Panc1 (cell line): ENCODE measurements around the gene ADSS1. TPM values are rescaled to one million over a fixed set of nuclear protein-coding genes. Genes with fewer than 3 reads are reported as not detected.

Source experiments
- ATAC-seq: fragments of 200-7000 bp; cut with Tn5 transposase; 2 replicates; pipeline ENCODE4 v1.9.1; 2020; ENCODE audit warnings: mild to moderate bottlenecking, moderate library complexity
- BruUV-seq: library from RNA; stranded (reverse); fragments of 400-500 nt; replicated peaks from 2 replicates; lab custom pipeline; 2021; lab: Mats Ljungman, UMichigan
- CTCF ChIA-PET: fragments of 300-600 bp; sonication (Branson Sonifier 250); formaldehyde crosslinking; loops from one replicate; lab custom pipeline; 2022; ENCODE audit warnings: antibody characterized with exemption; lab: Charles Lee
- POLR2A ChIA-PET: fragments of 300-600 bp; sonication (Branson Sonifier 250); formaldehyde crosslinking; loops from one replicate; lab custom pipeline; 2022; ENCODE audit warnings: antibody characterized with exemption; lab: Charles Lee
- DNase-seq: peaks from one replicate; pipeline ENCODE4 v3.0.0-alpha.2; 2010; ENCODE audit warnings: low read depth, low spot score
- H3K27ac ChIP-seq: 2 replicates; pipeline ENCODE4 v1.5.1; 2011; ENCODE audit warnings: mild to moderate bottlenecking, low read length, inconsistent platforms
- H3K27me3 ChIP-seq: fragments of 200-500 bp; sonication (Bioruptor generic); 2 replicates; pipeline ENCODE4 v1.6.0; 2014; ENCODE audit warnings: low read length, inconsistent platforms; ENCODE audit not compliant: control insufficient read depth, insufficient read depth
- H3K36me3 ChIP-seq: fragments of 200-500 bp; sonication (Bioruptor generic); 2 replicates; pipeline ENCODE4 v1.5.1; 2014; ENCODE audit warnings: inconsistent platforms, mild to moderate bottlenecking, low read length, moderate library complexity; ENCODE audit not compliant: control insufficient read depth, insufficient read depth
- H3K4me1 ChIP-seq: 2 replicates; pipeline ENCODE4 v1.5.1; 2011; ENCODE audit warnings: inconsistent platforms, mild to moderate bottlenecking, low read length, moderate library complexity; ENCODE audit not compliant: control insufficient read depth, insufficient read depth
- H3K4me3 ChIP-seq, 2 experiments: 2 replicates each; pipeline ENCODE4 v1.5.1; 2011 to 2012; ENCODE audit warnings: low read depth in 2 of 2, low read length in 2 of 2, mild to moderate bottlenecking in 2 of 2, inconsistent platforms in 1 of 2, moderate library complexity in 1 of 2
- H3K9me3 ChIP-seq: fragments of 200-500 bp; sonication (Bioruptor generic); 2 replicates; pipeline ENCODE4 v1.5.1; 2014; ENCODE audit warnings: low read depth, mild to moderate bottlenecking, inconsistent platforms, low read length, moderate library complexity; ENCODE audit not compliant: control insufficient read depth, insufficient read depth
- POLR2AphosphoS5 ChIP-seq: IDR thresholded peaks from 2 replicates; pipeline ENCODE4 v1.6.1; 2012; ENCODE audit warnings: mild to moderate bottlenecking, low read depth, low read length, moderate library complexity
- SIN3A ChIP-seq: IDR thresholded peaks from 2 replicates; pipeline ENCODE4 v1.6.1; 2012; ENCODE audit warnings: low read depth, mild to moderate bottlenecking, low read length, moderate library complexity, borderline replicate concordance; ENCODE audit not compliant: insufficient read depth
- TCF7L2 ChIP-seq: IDR thresholded peaks from 2 replicates; pipeline ENCODE4 v1.6.1; 2011; ENCODE audit warnings: mild to moderate bottlenecking, low read depth, low read length, inconsistent platforms
- in situ Hi-C: cut with HindIII; loops from 2 replicates; pipeline ENCODE4 v1.10.0; 2016; ENCODE audit warnings: low sequenced_read_pairs, low pct_unique_long_range_greater_than_20kb
- intact Hi-C: fragments of 100-400 bp; cut with micrococcal nuclease; formaldehyde crosslinking; loops from one replicate; pipeline ENCODE4 v1.10.0; 2022; ENCODE audit not compliant: unreplicated experiment
- total RNA-seq: library from RNA; stranded (reverse); gene quantifications from one replicate; pipeline ENCODE4 v1.2.1, GENCODE V29; 2021; ENCODE audit not compliant: unreplicated experiment
- TF ChIP-seq, protein P1 (sequence below), 2 experiments: IDR thresholded peaks; 2 replicates each; pipeline ENCODE4 v1.6.1; 2011 to 2012; ENCODE audit warnings: low read depth in 2 of 2, control low read depth in 1 of 2, low read length in 1 of 2, mild to moderate bottlenecking in 1 of 2, moderate library complexity in 1 of 2; ENCODE audit not compliant: insufficient read depth in 1 of 2
- TF ChIP-seq, protein P2 (sequence below): fragments of 450-650 bp; IDR thresholded peaks from 2 replicates; pipeline ENCODE4 v1.5.1; 2017; ENCODE audit warnings: mild to moderate bottlenecking

ADSS1 gene
- total RNA-seq, 1 experiment from 2014 or later, result 9.4 TPM

DNA sequence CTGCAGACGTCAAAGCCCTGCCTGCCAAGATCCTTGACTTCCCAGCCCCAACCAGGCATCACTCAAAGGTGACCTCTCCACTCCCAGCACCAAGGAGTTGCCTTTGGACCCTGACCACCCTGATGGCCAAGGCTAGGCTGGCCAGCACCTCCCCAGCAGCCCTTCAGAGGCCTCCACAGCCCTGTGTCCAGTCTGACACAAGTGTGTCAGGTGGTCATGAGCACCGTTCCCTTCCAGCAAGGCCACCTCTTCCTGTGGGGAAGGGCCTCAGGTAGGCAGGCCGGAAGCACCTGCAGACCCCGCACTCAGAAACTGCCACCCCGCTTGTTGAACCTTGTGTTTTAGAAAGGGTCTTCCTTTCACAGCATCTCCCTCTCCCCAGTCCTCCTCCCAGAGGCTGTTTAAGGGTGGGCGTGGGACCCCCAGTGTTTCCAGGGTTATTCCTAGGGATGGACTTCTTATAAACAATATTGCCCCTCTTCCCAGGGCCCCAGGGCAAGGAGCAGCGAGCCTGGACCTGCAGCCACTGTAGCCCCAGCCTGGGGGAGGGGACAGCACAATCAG, 47.8 kb upstream of the ADSS1 start:
- intact Hi-C loops, result no loop called here

DNA sequence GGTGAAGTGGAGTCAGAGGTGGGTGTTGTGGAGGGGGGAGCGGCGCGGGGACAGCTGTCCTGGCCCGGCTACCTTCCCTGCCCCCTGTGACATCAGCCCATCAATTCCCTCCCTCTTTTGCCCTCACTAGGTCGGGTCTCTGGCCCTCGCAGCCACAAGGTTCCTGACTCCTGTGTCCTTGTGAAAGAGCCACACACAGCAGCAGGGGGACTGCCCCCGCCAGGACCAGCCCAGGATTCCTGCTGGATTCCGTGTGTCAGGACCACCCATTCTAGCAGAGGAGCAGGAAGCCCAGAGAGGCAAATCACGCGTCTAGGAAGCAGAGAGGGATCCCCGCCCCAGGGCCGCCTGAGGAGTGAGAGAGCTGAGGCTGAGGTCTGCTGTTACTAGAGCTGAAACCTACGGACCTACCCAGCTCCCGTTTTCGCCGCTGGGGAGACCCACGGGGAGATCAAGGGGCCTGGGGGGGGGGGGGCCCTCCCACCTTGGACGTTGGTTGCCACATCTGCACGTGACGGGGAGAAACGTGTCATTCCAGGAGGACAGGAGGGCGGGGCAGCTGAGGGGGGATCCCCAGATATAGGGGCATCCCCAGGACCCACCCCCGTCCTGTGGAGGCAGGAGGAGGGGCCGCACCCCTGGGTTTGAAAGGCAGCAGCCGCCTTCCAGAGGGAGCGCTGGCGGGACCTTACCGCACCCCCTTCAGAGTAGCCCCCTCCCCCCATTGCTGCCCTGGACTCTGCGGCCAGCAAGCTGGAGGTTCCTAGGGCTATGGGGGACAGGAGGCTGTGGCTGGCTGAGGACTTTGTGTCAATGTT, 47.1 kb upstream of the ADSS1 start:
- BruUV-seq, result no TSS peak
- H3K4me1 ChIP-seq, result peaks cover 54% of the 10 kb centered on the region
- no peak for ATAC-seq

More for the DNA sequence above, 47.8 kb upstream of the ADSS1 start:
- no peak for DNase-seq
- Histone ChIP-seq H3K36me3 (no peaks in the 10 kb centered on the region; the same call in 1 of the 2 replicates), H3K4me1 (peaks cover 54% of the 10 kb centered on the region), H3K9me3 (no peaks in the 10 kb centered on the region), H3K4me3 (no peak overlapping the region), H3K27me3 (no peaks in the 10 kb centered on the region), H3K27ac (peak overlapping the region; percentile 97)
- no TSS peak for BruUV-seq
- POLR2A ChIA-PET, result no interaction called here
- in situ Hi-C loops, result no loop called here
- no peak for ATAC-seq
- CTCF ChIA-PET, result interaction anchor here (0.5 kb wide), 1 partner anchor 25 kb away, joined by 3 read pairs; no protein-coding TSS in a partner anchor
- TF ChIP-seq POLR2AphosphoS5, result no peak
- TF ChIP-seq, protein P1, sequence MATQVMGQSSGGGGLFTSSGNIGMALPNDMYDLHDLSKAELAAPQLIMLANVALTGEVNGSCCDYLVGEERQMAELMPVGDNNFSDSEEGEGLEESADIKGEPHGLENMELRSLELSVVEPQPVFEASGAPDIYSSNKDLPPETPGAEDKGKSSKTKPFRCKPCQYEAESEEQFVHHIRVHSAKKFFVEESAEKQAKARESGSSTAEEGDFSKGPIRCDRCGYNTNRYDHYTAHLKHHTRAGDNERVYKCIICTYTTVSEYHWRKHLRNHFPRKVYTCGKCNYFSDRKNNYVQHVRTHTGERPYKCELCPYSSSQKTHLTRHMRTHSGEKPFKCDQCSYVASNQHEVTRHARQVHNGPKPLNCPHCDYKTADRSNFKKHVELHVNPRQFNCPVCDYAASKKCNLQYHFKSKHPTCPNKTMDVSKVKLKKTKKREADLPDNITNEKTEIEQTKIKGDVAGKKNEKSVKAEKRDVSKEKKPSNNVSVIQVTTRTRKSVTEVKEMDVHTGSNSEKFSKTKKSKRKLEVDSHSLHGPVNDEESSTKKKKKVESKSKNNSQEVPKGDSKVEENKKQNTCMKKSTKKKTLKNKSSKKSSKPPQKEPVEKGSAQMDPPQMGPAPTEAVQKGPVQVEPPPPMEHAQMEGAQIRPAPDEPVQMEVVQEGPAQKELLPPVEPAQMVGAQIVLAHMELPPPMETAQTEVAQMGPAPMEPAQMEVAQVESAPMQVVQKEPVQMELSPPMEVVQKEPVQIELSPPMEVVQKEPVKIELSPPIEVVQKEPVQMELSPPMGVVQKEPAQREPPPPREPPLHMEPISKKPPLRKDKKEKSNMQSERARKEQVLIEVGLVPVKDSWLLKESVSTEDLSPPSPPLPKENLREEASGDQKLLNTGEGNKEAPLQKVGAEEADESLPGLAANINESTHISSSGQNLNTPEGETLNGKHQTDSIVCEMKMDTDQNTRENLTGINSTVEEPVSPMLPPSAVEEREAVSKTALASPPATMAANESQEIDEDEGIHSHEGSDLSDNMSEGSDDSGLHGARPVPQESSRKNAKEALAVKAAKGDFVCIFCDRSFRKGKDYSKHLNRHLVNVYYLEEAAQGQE (IDR thresholded peaks at IDR 0.05; ENCODE audit: insufficient read depth in 1 of 2, low read depth in 2 of 2, low read length in 1 of 2), result no peak
- TF ChIP-seq, protein P2, sequence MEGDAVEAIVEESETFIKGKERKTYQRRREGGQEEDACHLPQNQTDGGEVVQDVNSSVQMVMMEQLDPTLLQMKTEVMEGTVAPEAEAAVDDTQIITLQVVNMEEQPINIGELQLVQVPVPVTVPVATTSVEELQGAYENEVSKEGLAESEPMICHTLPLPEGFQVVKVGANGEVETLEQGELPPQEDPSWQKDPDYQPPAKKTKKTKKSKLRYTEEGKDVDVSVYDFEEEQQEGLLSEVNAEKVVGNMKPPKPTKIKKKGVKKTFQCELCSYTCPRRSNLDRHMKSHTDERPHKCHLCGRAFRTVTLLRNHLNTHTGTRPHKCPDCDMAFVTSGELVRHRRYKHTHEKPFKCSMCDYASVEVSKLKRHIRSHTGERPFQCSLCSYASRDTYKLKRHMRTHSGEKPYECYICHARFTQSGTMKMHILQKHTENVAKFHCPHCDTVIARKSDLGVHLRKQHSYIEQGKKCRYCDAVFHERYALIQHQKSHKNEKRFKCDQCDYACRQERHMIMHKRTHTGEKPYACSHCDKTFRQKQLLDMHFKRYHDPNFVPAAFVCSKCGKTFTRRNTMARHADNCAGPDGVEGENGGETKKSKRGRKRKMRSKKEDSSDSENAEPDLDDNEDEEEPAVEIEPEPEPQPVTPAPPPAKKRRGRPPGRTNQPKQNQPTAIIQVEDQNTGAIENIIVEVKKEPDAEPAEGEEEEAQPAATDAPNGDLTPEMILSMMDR, result no peak
- no peak for TF ChIP-seq SIN3A
- no peak for TF ChIP-seq TCF7L2

More for the DNA sequence above, 47.1 kb upstream of the ADSS1 start:
- ChIA-PET POLR2A (interaction anchor here (0.6 kb wide), 1 partner anchor 101 kb away, joined by 3 read pairs; no protein-coding TSS in a partner anchor), CTCF (interaction anchor here (0.5 to 0.7 kb wide), 2 partner anchors 11 to 25 kb away, joined by 3 read pairs; no protein-coding TSS in a partner anchor)
- intact Hi-C loops, result no loop called here
- Histone ChIP-seq H3K36me3 (no peaks in the 10 kb centered on the region; the same call in 1 of the 2 replicates), H3K4me3 (no peak overlapping the region), H3K27ac (peak overlapping the region; percentile 97), H3K9me3 (no peaks in the 10 kb centered on the region), H3K27me3 (no peaks in the 10 kb centered on the region)
- no peak for TF ChIP-seq TCF7L2
- in situ Hi-C loops, result no loop called here
- no peak for DNase-seq
